HEK293 (cell line): ENCODE results near the gene ACSF2.

Experiments
- CTCF ChIP-seq: fragments of 450-650 bp; formaldehyde crosslinking; IDR thresholded peaks from 2 replicates; pipeline ENCODE4 v1.5.1; 2016; ENCODE audit warnings: missing biosample characterization, missing genetic modification characterization
- HOXA7 ChIP-seq: sonication (generic); formaldehyde crosslinking; IDR thresholded peaks from 2 replicates; pipeline ENCODE4 v1.8.1; 2022; ENCODE audit warnings: missing genetic modification reagents, borderline replicate concordance
- HOXD13 ChIP-seq: sonication (generic); formaldehyde crosslinking; IDR thresholded peaks from 2 replicates; pipeline ENCODE4 v1.8.0; 2022; ENCODE audit warnings: missing genetic modification reagents, borderline replicate concordance
- YY1 ChIP-seq: fragments of 450-650 bp; formaldehyde crosslinking; IDR thresholded peaks from 2 replicates; pipeline ENCODE4 v1.5.1; 2018; ENCODE audit warnings: missing biosample characterization, missing genetic modification characterization
- ZNF639 ChIP-seq: fragments of 450-650 bp; formaldehyde crosslinking; IDR thresholded peaks from 2 replicates; pipeline ENCODE4 v1.5.1; 2016; ENCODE audit warnings: missing biosample characterization, missing genetic modification characterization
- ZNF76 ChIP-seq: fragments of 450-650 bp; formaldehyde crosslinking; IDR thresholded peaks from 2 replicates; pipeline ENCODE4; 2016; ENCODE audit warnings: low read depth, missing biosample characterization, missing genetic modification characterization, borderline replicate concordance
- ZNF777 ChIP-seq: fragments of 450-650 bp; formaldehyde crosslinking; IDR thresholded peaks from 2 replicates; pipeline ENCODE4 v1.5.1; 2017; ENCODE audit warnings: missing biosample characterization, missing genetic modification characterization, borderline replicate concordance
- TF ChIP-seq, protein P1 (sequence below): fragments of 450-650 bp; formaldehyde crosslinking; IDR thresholded peaks from 2 replicates; pipeline ENCODE4 v1.5.1; 2016; ENCODE audit warnings: missing biosample characterization, missing genetic modification characterization, low read depth
- TF ChIP-seq, protein P2 (sequence below): fragments of 450-650 bp; formaldehyde crosslinking; IDR thresholded peaks from 2 replicates; pipeline ENCODE4 v1.5.1; 2016; ENCODE audit warnings: missing biosample characterization, missing genetic modification characterization

- TF ChIP-seq ZNF777 (tag by site-specific recombination) (no peak), HOXA7 (no peak), ZNF639 (no peak), CTCF (tag by site-specific recombination) (no peak), YY1 (no peak), HOXD13 (CRISPR knock-in tag) (no peak), ZNF76 (tag by site-specific recombination) (no peak)
- TF ChIP-seq, protein P1, sequence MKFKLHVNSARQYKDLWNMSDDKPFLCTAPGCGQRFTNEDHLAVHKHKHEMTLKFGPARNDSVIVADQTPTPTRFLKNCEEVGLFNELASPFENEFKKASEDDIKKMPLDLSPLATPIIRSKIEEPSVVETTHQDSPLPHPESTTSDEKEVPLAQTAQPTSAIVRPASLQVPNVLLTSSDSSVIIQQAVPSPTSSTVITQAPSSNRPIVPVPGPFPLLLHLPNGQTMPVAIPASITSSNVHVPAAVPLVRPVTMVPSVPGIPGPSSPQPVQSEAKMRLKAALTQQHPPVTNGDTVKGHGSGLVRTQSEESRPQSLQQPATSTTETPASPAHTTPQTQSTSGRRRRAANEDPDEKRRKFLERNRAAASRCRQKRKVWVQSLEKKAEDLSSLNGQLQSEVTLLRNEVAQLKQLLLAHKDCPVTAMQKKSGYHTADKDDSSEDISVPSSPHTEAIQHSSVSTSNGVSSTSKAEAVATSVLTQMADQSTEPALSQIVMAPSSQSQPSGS, result no peak
- TF ChIP-seq, protein P2, sequence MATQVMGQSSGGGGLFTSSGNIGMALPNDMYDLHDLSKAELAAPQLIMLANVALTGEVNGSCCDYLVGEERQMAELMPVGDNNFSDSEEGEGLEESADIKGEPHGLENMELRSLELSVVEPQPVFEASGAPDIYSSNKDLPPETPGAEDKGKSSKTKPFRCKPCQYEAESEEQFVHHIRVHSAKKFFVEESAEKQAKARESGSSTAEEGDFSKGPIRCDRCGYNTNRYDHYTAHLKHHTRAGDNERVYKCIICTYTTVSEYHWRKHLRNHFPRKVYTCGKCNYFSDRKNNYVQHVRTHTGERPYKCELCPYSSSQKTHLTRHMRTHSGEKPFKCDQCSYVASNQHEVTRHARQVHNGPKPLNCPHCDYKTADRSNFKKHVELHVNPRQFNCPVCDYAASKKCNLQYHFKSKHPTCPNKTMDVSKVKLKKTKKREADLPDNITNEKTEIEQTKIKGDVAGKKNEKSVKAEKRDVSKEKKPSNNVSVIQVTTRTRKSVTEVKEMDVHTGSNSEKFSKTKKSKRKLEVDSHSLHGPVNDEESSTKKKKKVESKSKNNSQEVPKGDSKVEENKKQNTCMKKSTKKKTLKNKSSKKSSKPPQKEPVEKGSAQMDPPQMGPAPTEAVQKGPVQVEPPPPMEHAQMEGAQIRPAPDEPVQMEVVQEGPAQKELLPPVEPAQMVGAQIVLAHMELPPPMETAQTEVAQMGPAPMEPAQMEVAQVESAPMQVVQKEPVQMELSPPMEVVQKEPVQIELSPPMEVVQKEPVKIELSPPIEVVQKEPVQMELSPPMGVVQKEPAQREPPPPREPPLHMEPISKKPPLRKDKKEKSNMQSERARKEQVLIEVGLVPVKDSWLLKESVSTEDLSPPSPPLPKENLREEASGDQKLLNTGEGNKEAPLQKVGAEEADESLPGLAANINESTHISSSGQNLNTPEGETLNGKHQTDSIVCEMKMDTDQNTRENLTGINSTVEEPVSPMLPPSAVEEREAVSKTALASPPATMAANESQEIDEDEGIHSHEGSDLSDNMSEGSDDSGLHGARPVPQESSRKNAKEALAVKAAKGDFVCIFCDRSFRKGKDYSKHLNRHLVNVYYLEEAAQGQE (tag by site-specific recombination), result no peak
These were observed 38.7 kb downstream of the ACSF2 start for GRCh38 chr17:50464736-50465135.
